Measurements from ENCODE around the gene VAMP3.

- TF ChIP-seq, protein P1, sequence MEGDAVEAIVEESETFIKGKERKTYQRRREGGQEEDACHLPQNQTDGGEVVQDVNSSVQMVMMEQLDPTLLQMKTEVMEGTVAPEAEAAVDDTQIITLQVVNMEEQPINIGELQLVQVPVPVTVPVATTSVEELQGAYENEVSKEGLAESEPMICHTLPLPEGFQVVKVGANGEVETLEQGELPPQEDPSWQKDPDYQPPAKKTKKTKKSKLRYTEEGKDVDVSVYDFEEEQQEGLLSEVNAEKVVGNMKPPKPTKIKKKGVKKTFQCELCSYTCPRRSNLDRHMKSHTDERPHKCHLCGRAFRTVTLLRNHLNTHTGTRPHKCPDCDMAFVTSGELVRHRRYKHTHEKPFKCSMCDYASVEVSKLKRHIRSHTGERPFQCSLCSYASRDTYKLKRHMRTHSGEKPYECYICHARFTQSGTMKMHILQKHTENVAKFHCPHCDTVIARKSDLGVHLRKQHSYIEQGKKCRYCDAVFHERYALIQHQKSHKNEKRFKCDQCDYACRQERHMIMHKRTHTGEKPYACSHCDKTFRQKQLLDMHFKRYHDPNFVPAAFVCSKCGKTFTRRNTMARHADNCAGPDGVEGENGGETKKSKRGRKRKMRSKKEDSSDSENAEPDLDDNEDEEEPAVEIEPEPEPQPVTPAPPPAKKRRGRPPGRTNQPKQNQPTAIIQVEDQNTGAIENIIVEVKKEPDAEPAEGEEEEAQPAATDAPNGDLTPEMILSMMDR (IDR thresholded peaks at IDR 0.05), result no peak
- TF ChIP-seq EZH2 (IDR thresholded peaks at IDR 0.05; ENCODE audit: borderline replicate concordance, insufficient read depth, low read depth, low read length, poor library complexity, severe bottlenecking), result no peak
Measured at GRCh38 chr1:7795406-7795805, 24.3 kb downstream of the VAMP3 start.
